HG03457 (cell line): ENCODE results near the gene ASF1B.

Experiments
- ATAC-seq: cut with Tn5 transposase; IDR thresholded peaks from one replicate; pipeline ENCODE4 v1.9.1; 2021; ENCODE audit warnings: moderate number of reproducible peaks; ENCODE audit not compliant: unreplicated experiment

ASF1B gene

DNA sequence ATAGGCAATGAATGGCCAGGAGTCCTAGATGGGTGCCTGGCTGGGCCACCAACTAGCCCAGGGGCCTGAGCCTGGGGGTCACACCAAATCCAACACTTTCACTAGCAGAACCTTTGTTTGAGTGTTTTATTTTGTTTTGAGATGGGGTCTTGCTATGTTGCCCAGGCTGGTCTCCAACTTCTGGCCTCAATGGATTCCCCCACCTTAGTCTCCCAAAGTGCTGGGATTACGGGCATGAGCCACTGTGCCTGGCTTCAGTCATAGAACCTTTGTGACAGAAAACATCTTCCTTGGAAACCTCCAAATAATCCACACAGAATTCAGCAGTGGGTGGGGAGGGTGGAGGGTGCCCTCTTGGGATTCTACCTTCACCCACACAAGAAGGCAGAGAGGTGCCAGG lies 24.9 kb downstream of the ASF1B start:
- no peak for ATAC-seq

GRCh38 chr19:14110650-14111049 lies 25.7 kb downstream of the ASF1B start:
- no peak for ATAC-seq

GRCh38 chr19:14107581-14108461 lies 28.6 kb downstream of the ASF1B start:
- ATAC-seq: no peak

DNA sequence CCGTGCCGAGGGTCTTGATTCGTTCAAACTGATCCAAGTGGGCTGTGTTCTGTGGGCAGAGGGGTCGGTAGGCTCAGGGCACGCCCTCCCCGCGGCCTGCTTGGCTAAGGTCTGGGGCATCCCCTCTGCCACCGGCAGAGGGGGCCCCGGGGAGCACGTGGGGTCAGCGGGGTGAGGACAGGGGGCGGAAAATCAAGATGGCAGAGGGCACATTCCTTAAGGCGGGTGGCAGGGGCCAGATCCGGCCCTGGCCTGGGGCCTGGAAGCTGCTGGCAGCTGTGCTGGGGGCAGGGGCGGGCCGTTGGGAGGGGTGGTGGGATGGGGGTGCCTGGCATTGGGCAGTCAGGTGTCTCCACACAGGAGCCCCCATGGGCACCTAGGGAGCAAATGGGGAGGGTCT lies 29.5 kb downstream of the ASF1B start:
- ATAC-seq: no peak

GRCh38 chr19:14105680-14106079 lies 30.7 kb downstream of the ASF1B start:
- no peak for ATAC-seq

DNA sequence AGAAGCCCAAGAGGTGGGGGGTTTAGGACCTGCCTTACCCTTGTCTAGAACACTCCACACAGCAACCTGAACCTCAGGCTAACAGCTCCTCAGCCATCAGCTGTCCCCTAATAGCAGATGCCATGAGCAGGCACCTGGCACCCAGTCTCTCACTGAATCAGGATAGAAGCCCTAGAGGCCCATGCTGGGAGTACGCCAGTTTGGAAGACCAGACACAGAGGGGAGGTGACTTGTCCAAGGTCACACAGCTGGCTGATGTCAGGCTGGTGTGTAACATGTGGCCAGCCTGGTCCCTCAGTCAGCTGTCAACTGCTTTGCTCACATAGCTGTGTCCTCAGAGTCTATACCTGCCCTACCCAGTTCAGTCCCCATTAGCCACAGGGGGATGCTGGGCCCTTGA lies 33.1 kb downstream of the ASF1B start:
- ATAC-seq: no peak

DNA sequence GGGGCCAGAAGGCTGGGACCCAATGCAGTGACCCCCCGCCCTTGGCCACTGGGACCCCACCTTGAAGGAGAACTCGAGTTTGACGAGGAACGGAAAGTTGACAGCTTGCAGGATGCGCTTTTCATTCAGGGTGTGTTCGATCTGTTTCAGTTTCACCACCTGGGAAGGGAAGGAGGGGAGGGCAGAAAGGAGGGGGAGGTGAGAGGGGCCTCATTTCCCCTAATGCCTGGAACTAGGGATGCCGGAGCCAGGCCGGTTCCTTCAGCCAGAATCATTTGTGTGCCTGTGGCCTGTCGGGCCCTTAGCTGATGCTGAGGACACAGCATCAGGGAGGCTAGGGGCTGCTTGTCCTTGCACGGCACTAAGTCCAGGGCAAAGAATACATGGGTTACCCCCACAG lies 33.6 kb downstream of the ASF1B start:
- no peak for ATAC-seq

- ATAC-seq: no peak
These were observed 34.2 kb downstream of the ASF1B start for GRCh38 chr19:14102102-14102696.

GRCh38 chr19:14101003-14101545 lies 35.3 kb downstream of the ASF1B start:
- no peak for ATAC-seq

DNA sequence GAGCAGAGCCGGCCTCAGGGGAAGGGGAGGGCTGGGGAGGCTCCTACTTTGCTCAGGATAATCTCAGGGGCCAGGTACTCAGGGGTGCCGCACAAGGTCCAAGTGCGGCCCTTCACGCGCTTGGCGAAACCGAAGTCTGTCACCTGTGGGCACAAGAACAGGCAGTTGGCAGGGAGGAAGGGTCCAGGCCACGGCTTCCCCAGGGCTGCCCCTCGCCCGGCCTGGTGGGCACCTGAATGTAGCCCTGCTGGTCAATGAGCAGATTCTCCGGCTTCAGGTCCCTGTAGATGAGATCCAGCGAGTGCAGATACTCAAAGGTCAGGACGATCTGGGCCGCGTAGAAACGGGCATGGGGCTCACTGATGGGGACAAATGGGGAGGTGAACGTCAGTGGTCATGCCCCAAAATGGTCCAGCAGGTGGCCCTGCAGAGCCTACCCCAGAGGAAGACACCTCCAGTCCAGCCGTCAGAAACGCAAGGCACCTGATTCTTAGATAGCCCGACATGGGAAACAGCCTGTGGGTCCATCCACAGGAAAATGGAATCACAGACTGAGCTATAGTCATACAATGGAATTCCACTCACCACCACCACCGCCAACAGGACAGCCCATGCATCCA lies 38.7 kb downstream of the ASF1B start:
- ATAC-seq: no peak

DNA sequence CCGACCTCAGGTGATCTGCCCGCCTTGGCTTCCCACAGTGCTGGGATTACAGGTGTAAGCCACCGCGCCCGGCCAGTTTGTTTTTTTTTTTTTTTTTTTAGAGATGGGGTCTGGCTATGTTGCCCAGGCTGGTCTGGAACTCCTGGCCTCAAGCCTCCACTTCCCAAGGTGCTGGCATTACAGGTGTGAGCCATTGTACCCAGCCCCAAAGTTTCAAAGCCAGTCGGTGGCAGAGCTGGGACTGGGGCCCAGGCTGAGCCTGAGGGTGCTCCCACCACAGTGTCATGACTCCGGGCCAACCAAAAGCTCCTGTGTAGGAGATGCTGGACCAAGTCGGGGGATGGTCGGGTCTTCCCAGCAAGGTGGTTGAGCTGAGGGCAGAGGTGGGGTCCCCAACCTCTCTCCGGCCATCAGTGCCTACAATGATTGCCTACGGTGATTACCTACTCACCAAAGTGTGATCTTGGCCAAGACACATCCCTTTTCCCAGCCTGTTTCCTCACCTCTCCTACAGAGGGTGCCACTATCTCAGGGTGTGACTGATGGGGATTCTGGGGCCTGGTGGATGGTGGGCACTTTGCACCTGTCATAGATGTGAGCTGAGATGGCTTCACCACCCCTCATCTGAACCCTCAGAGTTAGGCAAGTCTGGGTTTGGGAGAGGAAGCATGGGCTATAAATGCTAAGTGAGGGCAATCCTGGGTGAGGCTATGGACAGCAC lies 40.0 kb downstream of the ASF1B start:
- ATAC-seq: no peak

DNA sequence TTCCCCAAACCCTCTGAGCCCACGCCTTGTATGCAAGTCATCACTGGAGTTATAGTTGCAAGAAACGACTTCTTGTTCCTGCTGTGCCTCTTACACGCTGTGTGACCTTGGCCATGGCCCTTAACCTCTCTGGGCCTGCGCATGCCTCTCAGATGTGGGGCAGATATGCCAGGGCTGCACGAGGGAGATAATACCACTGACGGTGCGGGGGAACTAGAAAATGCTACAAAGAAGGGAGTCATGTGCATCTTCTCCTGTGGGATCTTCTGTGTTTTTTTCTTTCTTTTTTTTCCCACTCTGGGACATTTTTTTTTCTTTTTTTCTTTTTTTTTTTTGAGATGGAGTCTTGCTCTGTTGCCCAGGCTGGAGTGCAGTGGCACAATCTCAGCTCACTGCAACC lies 41.5 kb downstream of the ASF1B start:
- ATAC-seq: no peak

DNA sequence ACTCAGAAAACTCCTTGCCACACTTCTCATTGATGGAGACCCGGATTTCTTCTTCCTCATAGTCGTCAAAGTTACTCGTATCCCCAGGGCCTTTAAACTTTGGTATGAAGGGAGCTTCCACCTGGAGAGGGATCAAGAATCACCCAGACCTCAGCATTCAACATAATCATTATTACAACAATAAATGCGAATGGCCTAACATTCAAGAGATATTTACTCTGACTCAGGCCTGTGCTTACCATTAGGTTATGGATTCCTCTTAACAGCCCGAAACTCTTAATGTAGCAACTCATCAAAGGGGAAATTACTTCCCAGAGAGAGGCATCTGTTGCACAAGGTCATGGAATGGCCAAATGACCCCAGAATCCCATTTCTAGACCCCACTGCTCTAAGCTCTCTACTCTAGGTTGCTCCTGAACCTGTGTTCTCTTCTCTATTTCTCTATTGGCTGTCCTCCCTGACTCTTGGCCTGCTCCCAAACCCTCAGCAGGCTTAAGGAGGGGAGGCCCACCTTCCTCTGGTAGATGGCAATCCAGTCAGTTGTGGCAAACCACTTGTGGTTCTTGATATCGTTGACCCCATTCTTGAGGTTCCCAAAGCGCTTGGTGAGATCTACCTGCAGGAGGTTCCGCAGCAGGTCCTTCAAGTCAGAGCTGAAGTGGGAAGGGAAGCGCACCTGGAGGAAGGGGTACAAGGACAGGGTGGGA lies 43.1 kb downstream of the ASF1B start:
- ATAC-seq: no peak

DNA sequence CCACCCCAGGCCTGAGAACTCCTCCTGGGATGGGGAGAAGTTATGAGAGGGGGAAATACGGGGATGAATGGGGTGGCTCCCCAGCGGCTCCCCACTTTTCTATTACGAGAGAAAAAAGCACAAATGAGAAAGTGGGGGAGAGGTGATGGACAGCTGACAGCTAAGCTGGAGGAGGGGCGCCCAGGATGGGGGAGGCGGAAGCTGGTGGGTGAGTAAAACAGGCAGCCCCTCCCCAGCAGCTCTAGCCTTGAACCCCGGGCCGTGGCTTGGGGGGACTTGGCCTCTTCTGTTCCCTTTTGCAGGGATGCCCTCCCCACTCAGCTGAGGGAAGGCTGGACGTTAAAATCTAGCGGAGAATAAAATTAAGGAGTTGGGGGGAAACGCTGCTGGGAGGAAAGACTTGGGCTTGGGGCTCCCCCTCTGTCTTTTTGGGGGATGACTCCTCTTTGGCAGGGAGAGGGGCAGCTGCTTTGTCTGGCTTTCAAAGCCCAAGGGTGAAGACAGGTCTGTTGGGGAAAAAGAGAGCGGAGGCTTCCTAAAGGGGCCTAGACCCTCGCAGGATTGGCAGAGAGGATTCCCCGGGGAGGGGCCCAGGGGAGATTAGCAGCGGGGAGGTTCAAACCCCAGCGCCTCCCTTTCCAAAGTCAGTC lies 44.5 kb downstream of the ASF1B start:
- peak; percentile 10 for ATAC-seq

DNA sequence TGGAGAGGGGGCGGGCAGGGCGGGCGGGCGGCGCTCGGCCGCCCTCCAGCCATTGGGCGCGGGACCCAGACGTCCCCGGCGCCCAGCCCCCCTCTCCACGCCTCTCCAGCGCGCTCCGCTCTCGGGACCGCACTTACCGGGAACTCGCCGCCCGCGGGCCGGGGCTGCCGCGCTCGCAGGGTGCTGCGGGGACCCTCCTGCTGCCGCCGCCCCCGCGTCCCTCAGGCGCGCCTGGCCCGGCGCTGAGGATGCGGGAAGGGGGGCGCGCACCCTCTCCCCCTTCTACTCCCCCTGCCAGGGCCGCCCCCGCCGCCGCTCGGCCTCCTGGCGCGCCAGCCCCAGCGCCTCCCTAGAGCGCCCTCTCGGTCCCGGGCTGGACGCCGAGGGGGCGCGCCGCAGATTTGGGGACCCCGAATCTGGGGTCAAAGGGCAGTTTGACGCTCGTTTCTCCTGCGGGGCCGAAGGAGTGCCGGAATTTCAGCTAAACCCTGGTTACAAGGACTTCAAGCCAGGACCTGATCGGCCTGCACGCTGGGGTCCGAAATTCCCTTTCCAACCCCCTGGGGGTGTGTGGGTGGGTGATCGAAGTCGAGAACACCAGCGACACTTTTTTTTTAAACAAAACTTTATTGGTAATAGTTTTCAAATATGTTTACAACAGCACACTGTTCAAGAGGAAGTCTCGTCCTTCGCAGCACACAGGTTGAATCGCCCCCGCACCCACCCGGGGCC lies 45.1 kb downstream of the ASF1B start:
- ATAC-seq: peak; percentile 41

GRCh38 chr19:14090509-14091080 lies 45.8 kb downstream of the ASF1B start, which contains the start of gene SAMD1:
Gene SAMD1 (minus strand): TSS chr19:14090751.
- ATAC-seq: peak; percentile 20

- no peak for ATAC-seq
These were observed 46.5 kb downstream of the ASF1B start for GRCh38 chr19:14089662-14090508.

- no peak for ATAC-seq
These were observed 47.1 kb downstream of the ASF1B start for GRCh38 chr19:14089412-14089661.
